Panc1 (cell line): ENCODE results near the gene KIF3B.

Source experiments
- POLR2AphosphoS5 ChIP-seq: IDR thresholded peaks from 2 replicates; pipeline ENCODE4 v1.6.1; 2012; ENCODE audit warnings: mild to moderate bottlenecking, low read depth, low read length, moderate library complexity
- TF ChIP-seq, protein P1 (sequence below): fragments of 450-650 bp; IDR thresholded peaks from 2 replicates; pipeline ENCODE4 v1.5.1; 2017; ENCODE audit warnings: mild to moderate bottlenecking

DNA sequence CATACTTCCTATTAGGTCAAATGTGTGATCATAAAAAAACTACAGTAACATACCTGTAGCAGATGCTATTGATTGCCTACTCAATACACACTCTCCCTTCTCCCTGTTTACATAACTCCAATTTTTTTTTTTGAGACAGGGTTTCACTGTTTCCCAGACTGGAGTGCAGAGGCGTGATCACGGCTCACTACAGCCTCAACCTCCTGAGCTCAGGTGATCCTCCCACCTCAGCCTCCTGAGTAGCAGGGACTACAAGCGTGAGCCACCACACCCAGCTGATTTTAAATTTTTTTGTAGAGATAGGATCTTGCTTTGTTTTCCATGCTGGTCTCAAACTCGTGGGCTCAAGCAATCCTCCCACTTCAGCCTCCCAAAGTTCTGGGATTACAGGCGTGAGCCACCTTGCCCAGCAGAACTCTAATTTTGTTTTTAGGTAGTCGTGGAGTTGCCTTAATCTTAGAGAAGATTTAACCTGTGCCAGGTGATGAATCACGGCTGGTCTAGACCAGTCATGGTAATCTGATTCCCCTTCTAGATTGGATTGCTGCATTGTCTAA lies 14.0 kb upstream of the KIF3B start:
- TF ChIP-seq, protein P1, sequence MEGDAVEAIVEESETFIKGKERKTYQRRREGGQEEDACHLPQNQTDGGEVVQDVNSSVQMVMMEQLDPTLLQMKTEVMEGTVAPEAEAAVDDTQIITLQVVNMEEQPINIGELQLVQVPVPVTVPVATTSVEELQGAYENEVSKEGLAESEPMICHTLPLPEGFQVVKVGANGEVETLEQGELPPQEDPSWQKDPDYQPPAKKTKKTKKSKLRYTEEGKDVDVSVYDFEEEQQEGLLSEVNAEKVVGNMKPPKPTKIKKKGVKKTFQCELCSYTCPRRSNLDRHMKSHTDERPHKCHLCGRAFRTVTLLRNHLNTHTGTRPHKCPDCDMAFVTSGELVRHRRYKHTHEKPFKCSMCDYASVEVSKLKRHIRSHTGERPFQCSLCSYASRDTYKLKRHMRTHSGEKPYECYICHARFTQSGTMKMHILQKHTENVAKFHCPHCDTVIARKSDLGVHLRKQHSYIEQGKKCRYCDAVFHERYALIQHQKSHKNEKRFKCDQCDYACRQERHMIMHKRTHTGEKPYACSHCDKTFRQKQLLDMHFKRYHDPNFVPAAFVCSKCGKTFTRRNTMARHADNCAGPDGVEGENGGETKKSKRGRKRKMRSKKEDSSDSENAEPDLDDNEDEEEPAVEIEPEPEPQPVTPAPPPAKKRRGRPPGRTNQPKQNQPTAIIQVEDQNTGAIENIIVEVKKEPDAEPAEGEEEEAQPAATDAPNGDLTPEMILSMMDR: no peak
- no peak for TF ChIP-seq POLR2AphosphoS5
